ENCODE measurements around the gene ZNF500. TPM values are rescaled to one million over a fixed set of nuclear protein-coding genes. Genes with fewer than 3 reads are reported as not detected.

Gene ZNF500
- total RNA-seq, 1 donor from 2014 or later, result 6.9 TPM

DNA sequence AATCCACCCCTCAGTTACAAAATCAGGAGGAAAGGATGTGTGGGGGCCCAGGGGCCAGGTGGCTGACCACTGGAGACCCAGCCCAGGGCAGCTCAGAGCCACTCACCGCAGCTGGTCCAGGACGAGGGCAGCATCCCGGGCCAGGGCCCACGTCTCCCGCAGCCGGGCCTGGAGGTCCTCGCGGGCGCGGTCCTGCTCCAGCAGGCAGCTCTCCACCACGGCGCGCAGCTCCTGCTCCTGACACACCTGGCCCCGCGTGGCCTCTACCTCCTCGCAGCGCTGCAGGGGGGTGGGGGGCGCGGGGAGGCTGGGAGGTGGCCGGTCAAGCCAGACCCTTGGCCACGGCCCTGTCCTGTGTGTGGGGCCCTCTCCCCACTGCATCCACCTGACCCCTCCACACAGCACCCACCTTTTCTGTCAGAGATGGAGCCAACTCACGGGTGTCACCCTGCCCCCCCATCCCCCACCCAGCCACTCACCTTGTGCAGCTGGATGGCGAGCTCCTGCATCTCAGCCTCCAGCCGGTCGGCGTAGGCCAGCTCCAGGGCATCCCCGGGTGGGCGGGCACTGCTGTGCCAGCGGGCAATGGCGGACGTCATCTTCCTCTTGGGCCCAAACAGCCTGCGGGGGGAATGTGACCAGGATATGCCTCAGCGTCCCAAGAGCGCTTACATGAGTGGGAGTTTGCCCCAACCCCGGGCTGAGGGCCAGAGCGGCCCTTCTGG, 68.5 kb downstream of the ZNF500 start:
- no peak overlapping the region for H3K4me3 ChIP-seq (ENCODE audit: low read depth, low read length)
- no peak for DNase-seq (ENCODE audit: low read depth)
- TF ChIP-seq, protein P1, sequence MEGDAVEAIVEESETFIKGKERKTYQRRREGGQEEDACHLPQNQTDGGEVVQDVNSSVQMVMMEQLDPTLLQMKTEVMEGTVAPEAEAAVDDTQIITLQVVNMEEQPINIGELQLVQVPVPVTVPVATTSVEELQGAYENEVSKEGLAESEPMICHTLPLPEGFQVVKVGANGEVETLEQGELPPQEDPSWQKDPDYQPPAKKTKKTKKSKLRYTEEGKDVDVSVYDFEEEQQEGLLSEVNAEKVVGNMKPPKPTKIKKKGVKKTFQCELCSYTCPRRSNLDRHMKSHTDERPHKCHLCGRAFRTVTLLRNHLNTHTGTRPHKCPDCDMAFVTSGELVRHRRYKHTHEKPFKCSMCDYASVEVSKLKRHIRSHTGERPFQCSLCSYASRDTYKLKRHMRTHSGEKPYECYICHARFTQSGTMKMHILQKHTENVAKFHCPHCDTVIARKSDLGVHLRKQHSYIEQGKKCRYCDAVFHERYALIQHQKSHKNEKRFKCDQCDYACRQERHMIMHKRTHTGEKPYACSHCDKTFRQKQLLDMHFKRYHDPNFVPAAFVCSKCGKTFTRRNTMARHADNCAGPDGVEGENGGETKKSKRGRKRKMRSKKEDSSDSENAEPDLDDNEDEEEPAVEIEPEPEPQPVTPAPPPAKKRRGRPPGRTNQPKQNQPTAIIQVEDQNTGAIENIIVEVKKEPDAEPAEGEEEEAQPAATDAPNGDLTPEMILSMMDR (conservative IDR thresholded peaks at IDR 0.05; ENCODE audit: low read depth, low read length), result no peak

Other genes starting within 250 kb of the ZNF500 start
- 13.8 and 30.3 TPM in 2 replicates for gene CDIP1, start 228.4 kb downstream of the ZNF500 start, total RNA-seq
- not detected in 2 replicates for gene C16orf96, start 210.8 kb downstream of the ZNF500 start, total RNA-seq
- 9.2 and 10.4 TPM in 2 replicates for gene UBALD1, start 152.3 kb downstream of the ZNF500 start, total RNA-seq
- gene MGRN1, start 142.3 kb downstream of the ZNF500 start, total RNA-seq, result 40.6 and 41.3 TPM in 2 replicates
- gene NUDT16L1, start 73.6 kb downstream of the ZNF500 start, total RNA-seq, result 23.8 and 37.4 TPM in 2 replicates
- gene ANKS3, start 32.9 kb downstream of the ZNF500 start, total RNA-seq, result 13.7 and 22.4 TPM in 2 replicates
- gene DNAAF8, start 32.6 kb downstream of the ZNF500 start, total RNA-seq, result 2.0 TPM in 1 of 2 replicates, not detected in the other
- gene SEPTIN12, start 21.2 kb upstream of the ZNF500 start, total RNA-seq, result not detected in 2 replicates
- 0.98 and 12.2 TPM in 2 replicates for gene SMIM22, start 28.2 kb upstream of the ZNF500 start, total RNA-seq
- 18.8 and 39.6 TPM in 2 replicates for gene ROGDI, start 35.5 kb upstream of the ZNF500 start, total RNA-seq
- gene GLYR1, start 80.1 kb upstream of the ZNF500 start, total RNA-seq, result 33.1 and 50.3 TPM in 2 replicates
- 24.5 and 30.0 TPM in 2 replicates for gene UBN1, start 80.3 kb upstream of the ZNF500 start, total RNA-seq
- gene PPL, start 170.0 kb upstream of the ZNF500 start, total RNA-seq, result 9.1 and 21.0 TPM in 2 replicates
- under 0.01 TPM in 1 of 2 replicates, not detected in the other for gene SEC14L5, start 191.2 kb upstream of the ZNF500 start, total RNA-seq

Data from epithelial cell of proximal tubule (primary cell).